ENCODE measurements around the gene SZRD1.

The SZRD1 gene

GRCh38 chr1:16441282-16441665 lies 74.2 kb downstream of the SZRD1 start:
- no peak for DNase-seq

DNA sequence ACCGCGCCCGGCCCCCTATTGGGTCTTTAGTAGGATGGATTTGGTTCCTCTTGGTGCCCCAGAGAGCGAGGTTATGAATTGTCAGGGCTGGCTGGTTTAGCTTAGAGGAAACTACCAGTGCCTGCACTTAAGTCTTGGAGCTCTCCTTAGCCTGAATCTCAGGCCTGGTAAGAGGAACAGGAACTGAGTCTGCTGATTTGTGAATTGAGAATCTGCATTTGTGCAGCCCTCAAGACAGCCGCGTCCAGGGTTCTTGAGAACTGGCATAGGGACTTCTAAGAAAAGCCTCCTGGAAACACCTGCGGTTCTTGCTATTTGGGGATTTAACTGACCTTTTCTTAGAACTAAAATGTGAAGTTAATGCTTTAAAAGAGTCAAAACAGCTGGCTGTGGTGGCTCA lies 75.2 kb downstream of the SZRD1 start:
- DNase-seq, result no peak

GRCh38 chr1:16442941-16443340 lies 75.9 kb downstream of the SZRD1 start:
- no peak for DNase-seq

DNA sequence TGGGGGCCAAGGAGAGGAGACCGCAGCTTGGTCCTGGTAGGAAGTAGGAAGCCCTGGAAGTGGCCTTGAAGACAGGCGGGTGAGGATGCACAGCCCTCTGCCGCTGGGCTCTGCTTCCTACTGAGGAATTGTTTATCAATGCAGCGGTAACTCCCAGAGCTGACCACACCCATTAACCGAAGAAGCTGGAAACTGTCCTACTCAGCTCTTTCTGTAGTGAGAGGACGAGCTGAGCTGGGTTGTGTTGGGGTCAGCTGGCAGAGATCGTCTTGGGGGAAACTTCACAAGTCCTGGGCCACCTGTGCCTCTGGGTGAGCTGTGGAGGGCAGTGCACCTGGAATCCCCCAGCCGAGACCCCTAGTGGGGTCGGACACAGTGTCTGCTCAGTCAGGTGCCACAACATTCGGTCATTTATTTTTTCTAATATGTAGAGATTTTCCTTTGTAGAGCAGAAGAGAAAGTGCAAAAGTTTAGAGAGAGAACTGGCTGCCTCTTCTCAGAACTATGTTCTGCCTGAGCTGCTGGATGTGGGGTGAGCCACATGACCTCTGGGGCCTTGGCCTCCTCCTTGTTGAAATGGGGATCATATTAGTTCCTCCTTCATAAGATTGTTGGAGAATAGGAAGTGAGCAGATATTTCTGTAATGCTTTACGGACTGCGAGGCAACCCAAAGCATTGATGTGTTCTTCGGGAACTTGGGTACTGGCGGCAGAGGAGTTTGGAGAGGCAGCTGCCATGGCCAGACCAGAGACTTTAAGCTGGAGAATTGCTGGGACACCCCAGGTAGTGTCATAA lies 77.1 kb downstream of the SZRD1 start:
- no peak for DNase-seq

- no peak for DNase-seq
Observed at GRCh38 chr1:16445052-16445451, 78.0 kb downstream of the SZRD1 start.

GRCh38 chr1:16446116-16446515 lies 79.1 kb downstream of the SZRD1 start:
- no peak for DNase-seq

DNA sequence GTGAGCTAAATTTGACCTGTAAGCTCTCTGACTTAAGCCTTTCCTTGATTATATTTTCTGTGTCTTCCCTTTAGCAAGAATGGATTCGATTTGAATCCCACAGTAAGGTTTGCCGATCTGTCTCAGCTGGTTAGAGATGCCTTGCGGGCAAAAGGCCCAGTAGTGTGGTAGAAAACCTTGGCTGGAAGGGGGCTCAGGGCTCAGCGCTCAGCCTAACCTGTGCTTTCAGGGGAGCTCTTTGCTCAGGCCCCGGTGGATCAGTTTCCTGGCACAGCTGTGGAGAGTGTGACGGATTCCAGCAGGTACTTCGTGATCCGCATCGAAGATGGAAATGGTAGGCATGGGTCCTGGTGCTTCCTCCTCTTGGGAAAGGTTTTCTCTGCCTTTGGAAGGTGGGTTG lies 80.6 kb downstream of the SZRD1 start:
- DNase-seq, result no peak

Data from stimulated activated CD4-positive, alpha-beta T cell treated with anti-CD3 and anti-CD28 coated beads, Interleukin-4, amount 100 ng/mL, for 1 hour (primary cell).